Measurements from ENCODE around the gene AIF1L. TPM values are rescaled to one million over a fixed set of nuclear protein-coding genes. Genes with fewer than 3 reads are reported as not detected.

Gene AIF1L
- total and polyA plus RNA-seq, 2 of the 13 experiments (the other 11 are each of a cell fraction or from before 2014, with no cell fraction given): 12.4 to 36.5 TPM

GRCh38 chr9:131122158-131122557 is 25.8 kb downstream of the AIF1L start:
- peak; percentile 94 for FAIRE-seq
- TF ChIP-seq ZNF605 (CRISPR knock-in tag; IDR thresholded peaks at IDR 0.05) (no peak), ZNF580 (CRISPR knock-in tag; IDR thresholded peaks at IDR 0.05; ENCODE audit: borderline replicate concordance, low read depth) (peak; percentile 36; the same call in 1 of the 2 replicates), CENPX (CRISPR knock-in tag; IDR thresholded peaks at IDR 0.05) (no peak), ZBTB7B (CRISPR knock-in tag; IDR thresholded peaks at IDR 0.05) (0 out of 2 replicates have a peak, but pooled peaks have one; percentile 49), NCOA2 (CRISPR knock-in tag; IDR thresholded peaks at IDR 0.05) (peak; percentile 38), TBX2 (CRISPR knock-in tag; IDR thresholded peaks at IDR 0.05; ENCODE audit: borderline replicate concordance) (peak; percentile 54; the same call in 1 of the 2 replicates), ARID2 (CRISPR knock-in tag; IDR thresholded peaks at IDR 0.05; ENCODE audit: borderline replicate concordance) (0 out of 2 replicates have a peak, but pooled peaks have one; percentile 34), ZFP91 (CRISPR knock-in tag; IDR thresholded peaks at IDR 0.05; ENCODE audit: borderline replicate concordance) (no peak), HMGA1 (CRISPR knock-in tag; conservative IDR thresholded peaks at IDR 0.05) (no peak), ZNF331 (CRISPR knock-in tag; IDR thresholded peaks at IDR 0.05) (peak; percentile 68), KDM6A (CRISPR knock-in tag; IDR thresholded peaks at IDR 0.05; ENCODE audit: low read depth) (0 out of 2 replicates have a peak, but pooled peaks have one; percentile 16), MAX (IDR thresholded peaks at IDR 0.05) (peak; percentile 58), LCORL (IDR thresholded peaks at IDR 0.05) (no peak), LCORL (CRISPR knock-in tag; IDR thresholded peaks at IDR 0.05) (no peak), ZNF512B (CRISPR knock-in tag; IDR thresholded peaks at IDR 0.05; ENCODE audit: borderline replicate concordance) (no peak), RBFOX2 (IDR thresholded peaks at IDR 0.05; ENCODE audit: low read depth, low read length) (0 out of 2 replicates have a peak, but pooled peaks have one; percentile 21)

More at GRCh38 chr9:131122158-131122557, 25.8 kb downstream of the AIF1L start:
- Histone ChIP-seq H3K4me3 (replicated peaks in 1 of 3; ENCODE audit: insufficient read depth in 1 of 3, low read depth in 2 of 3, low read length in 3 of 3) (peak overlapping the region in 1 of 3 experiments; percentile 14; a peak in 2 of 6 replicates), H3K27me3 (ENCODE audit: control insufficient read depth in 1 of 2, insufficient read depth in 2 of 2, low read length in 2 of 2) (peaks cover 0 to 6% of the 10 kb centered on the region in 2 experiments; a peak in 2 of 5 replicates), H3K9me3 (ENCODE audit: low read length) (no peaks in the 10 kb centered on the region), H3K4me2 (ENCODE audit: low read depth, low read length) (peak overlapping the region; percentile 57), H3K79me2 (ENCODE audit: insufficient read depth, low read length) (peaks cover 16% of the 10 kb centered on the region), H3K36me3 (replicated peaks in 1 of 2; ENCODE audit: control insufficient read depth in 1 of 2, insufficient read depth in 2 of 2, low read length in 2 of 2) (peaks cover 1 to 12% of the 10 kb centered on the region in 2 experiments; a peak in 1 of 5 replicates), H3K4me1 (ENCODE audit: insufficient read depth, low read length) (peaks cover 52% of the 10 kb centered on the region), H4K20me1 (ENCODE audit: insufficient read depth, low read length) (no peaks in the 10 kb centered on the region), H3K27ac (ENCODE audit: extremely low read length, insufficient read depth, low read length) (peak overlapping the region; percentile 91), H2AFZ (ENCODE audit: low read length) (peak overlapping the region; percentile 47), H3K9ac (ENCODE audit: insufficient read depth, low read depth, low read length) (peak overlapping the region; percentile 39)
- DNase-seq (ENCODE audit: low spot score): peak; percentile 65
- ChIA-PET CTCF (ENCODE audit: low intra/inter-chr PET ratio, low total read pairs) (no interaction called here), POLR2A (interaction anchor here (1.4 to 2.7 kb wide), 3 partner anchors 11 to 26 kb away, joined by 5 to 15 read pairs (median 6); partner anchors contain the start of gene AIF1L)
- in situ Hi-C loops (cut with HindIII; ENCODE audit: extremely low pct_ligation_motif_present, low pct_unique_long_range_greater_than_20kb) (no loop called here), intact Hi-C loops (cut with micrococcal nuclease; ENCODE audit: unreplicated experiment) (no loop called here)
- WGBS (ENCODE audit: low lambda C conversion rate): 0% methylated on average over 2 of the region's 2 CpGs
- ATAC-seq: peak; percentile 9; the same call in 1 of the 3 replicates
- BruUV-seq (replicated peaks): no TSS peak
